Rectal smooth muscle tissue (tissue), 1 donor: ENCODE measurements around the gene MVD.

Experiments used
- H3K27ac ChIP-seq: one replicate; pipeline ENCODE4 v1.7.0; 2013; ENCODE audit warnings: low read depth, low read length, inconsistent platforms
- H3K27me3 ChIP-seq: one replicate; pipeline ENCODE4 v1.7.0; 2013; ENCODE audit warnings: low read length; ENCODE audit not compliant: control insufficient read depth, insufficient read depth
- H3K36me3 ChIP-seq: one replicate; pipeline ENCODE4 v1.7.0; 2013; ENCODE audit warnings: low read length; ENCODE audit not compliant: control insufficient read depth, insufficient read depth
- H3K4me1 ChIP-seq: one replicate; pipeline ENCODE4 v1.7.0; 2013; ENCODE audit warnings: low read length; ENCODE audit not compliant: control insufficient read depth, insufficient read depth
- H3K4me3 ChIP-seq: one replicate; pipeline ENCODE4 v1.7.0; 2013; ENCODE audit warnings: low read length
- H3K9ac ChIP-seq: one replicate; pipeline ENCODE4 v1.7.0; 2013; ENCODE audit warnings: low read length

MVD gene

GRCh38 chr16:88605186-88606147, 57.4 kb downstream of the MVD start:
- H3K9ac ChIP-seq: no peak overlapping the region
- H3K27me3 ChIP-seq: no peaks in the 10 kb centered on the region
- no peak overlapping the region for H3K27ac ChIP-seq
- H3K4me1 ChIP-seq: no peaks in the 10 kb centered on the region
- no peak overlapping the region for H3K4me3 ChIP-seq
- H3K36me3 ChIP-seq: peaks cover 21% of the 10 kb centered on the region

GRCh38 chr16:88602091-88602490, 60.8 kb downstream of the MVD start:
- H3K4me3 ChIP-seq: no peak overlapping the region
- no peaks in the 10 kb centered on the region for H3K4me1 ChIP-seq
- H3K27ac ChIP-seq: no peak overlapping the region
- H3K9ac ChIP-seq: no peak overlapping the region
- peaks cover 33% of the 10 kb centered on the region for H3K36me3 ChIP-seq
- H3K27me3 ChIP-seq: no peaks in the 10 kb centered on the region
